Gastroesophageal sphincter (tissue), 4 donors: ENCODE results near the gene NAE1. TPM values are rescaled to one million over a fixed set of nuclear protein-coding genes. Genes with fewer than 3 reads are reported as not detected.

Experiments used
- ATAC-seq: fragments of 150-250 bp; one replicate; pipeline ENCODE4 v1.9.1; 2016; ENCODE audit warnings: mild to moderate bottlenecking, moderate library complexity
- H3K27ac ChIP-seq, 4 donors: fragments of 200-600 bp; sonication (generic) in 3 of 4; 1 replicate in 3 of 4; 2 replicates in 1 of 4; pipeline ENCODE4 v1.5.1; 2016 to 2019
- H3K27me3 ChIP-seq: fragments of 200-600 bp; sonication (generic); one replicate; pipeline ENCODE4 v1.5.1; 2019
- H3K36me3 ChIP-seq, 2 donors: fragments of 200-600 bp; sonication (generic); one replicate each; pipeline ENCODE4 v1.5.1; 2019; ENCODE audit warnings: control low read depth in 1 of 2
- H3K4me1 ChIP-seq, 3 donors: fragments of 200-600 bp; sonication (generic); 1 replicate in 2 of 3; 2 replicates in 1 of 3; pipeline ENCODE4 v1.5.1; 2016 to 2019; ENCODE audit warnings: control low read depth in 2 of 3
- H3K4me3 ChIP-seq, 2 donors: fragments of 200-600 bp; sonication (generic); one replicate each; pipeline ENCODE4 v1.5.1; 2019; ENCODE audit warnings: mild to moderate bottlenecking in 1 of 2, moderate library complexity in 1 of 2
- H3K9me3 ChIP-seq, 3 donors: fragments of 200-600 bp; sonication (generic); one replicate each; pipeline ENCODE4 v1.5.1; 2017 to 2019; ENCODE audit warnings: control low read depth in 2 of 3
- EP300 ChIP-seq: sonication (generic); formaldehyde crosslinking; IDR thresholded peaks from one replicate; pipeline ENCODE4 v1.6.1; 2017; ENCODE audit warnings: antibody characterized with exemption, mild to moderate bottlenecking
- POLR2A ChIP-seq, 2 donors: fragments of 450-650 bp; IDR thresholded peaks; one replicate each; pipeline ENCODE4 v1.6.1; 2017; ENCODE audit warnings: antibody characterized with exemption in 2 of 2, mild to moderate bottlenecking in 2 of 2, moderate library complexity in 1 of 2
- POLR2AphosphoS5 ChIP-seq: sonication (generic); formaldehyde crosslinking; IDR thresholded peaks from one replicate; pipeline ENCODE4 v1.6.1; 2017; ENCODE audit warnings: antibody characterized with exemption
- WGBS, 2 donors: methylation state at CpG; one replicate each; pipeline ENCODE4 v1.1.5; 2018; ENCODE audit warnings: low coverage in 1 of 2; 5-methylcytosine and 5-hydroxymethylcytosine counted together
- total RNA-seq, 4 donors: library from RNA; depleted of rRNA; stranded (reverse); fragments of >200 nt; gene quantifications; one replicate each; pipeline ENCODE4 v1.1.0, GENCODE V29; 2016
- TF ChIP-seq, protein P1 (sequence below), 4 experiments: fragments of 200-600 bp in 2 of 4; fragments of 450-650 bp in 2 of 4; sonication (generic) in 1 of 4; IDR thresholded peaks; one replicate each; pipeline ENCODE4 v1.5.1; 2017 to 2019; ENCODE audit warnings: antibody characterized with exemption in 4 of 4, mild to moderate bottlenecking in 2 of 4, moderate library complexity in 2 of 4

NAE1 gene
- total RNA-seq, 4 donors from 2014 or later: 37.3 to 63.2 (median 52.4) TPM

- ATAC-seq: no peak
- H3K27me3 ChIP-seq: peaks cover 43% of the 10 kb centered on the region
- no peak overlapping the region for H3K4me3 ChIP-seq
- no peak overlapping the region for H3K27ac ChIP-seq
- H3K4me1 ChIP-seq: peaks cover 0 to 9% (median 6%) of the 10 kb centered on the region in 3 donors
- H3K36me3 ChIP-seq: no peaks in the 10 kb centered on the region
- WGBS, 2 donors: 88% methylated on average over 3 of the region's 4 CpGs; no CpG with 5 or more reads in 1 of the 2 donors
- H3K9me3 ChIP-seq: no peaks in the 10 kb centered on the region
- TF ChIP-seq EP300: no peak
- TF ChIP-seq, protein P1, sequence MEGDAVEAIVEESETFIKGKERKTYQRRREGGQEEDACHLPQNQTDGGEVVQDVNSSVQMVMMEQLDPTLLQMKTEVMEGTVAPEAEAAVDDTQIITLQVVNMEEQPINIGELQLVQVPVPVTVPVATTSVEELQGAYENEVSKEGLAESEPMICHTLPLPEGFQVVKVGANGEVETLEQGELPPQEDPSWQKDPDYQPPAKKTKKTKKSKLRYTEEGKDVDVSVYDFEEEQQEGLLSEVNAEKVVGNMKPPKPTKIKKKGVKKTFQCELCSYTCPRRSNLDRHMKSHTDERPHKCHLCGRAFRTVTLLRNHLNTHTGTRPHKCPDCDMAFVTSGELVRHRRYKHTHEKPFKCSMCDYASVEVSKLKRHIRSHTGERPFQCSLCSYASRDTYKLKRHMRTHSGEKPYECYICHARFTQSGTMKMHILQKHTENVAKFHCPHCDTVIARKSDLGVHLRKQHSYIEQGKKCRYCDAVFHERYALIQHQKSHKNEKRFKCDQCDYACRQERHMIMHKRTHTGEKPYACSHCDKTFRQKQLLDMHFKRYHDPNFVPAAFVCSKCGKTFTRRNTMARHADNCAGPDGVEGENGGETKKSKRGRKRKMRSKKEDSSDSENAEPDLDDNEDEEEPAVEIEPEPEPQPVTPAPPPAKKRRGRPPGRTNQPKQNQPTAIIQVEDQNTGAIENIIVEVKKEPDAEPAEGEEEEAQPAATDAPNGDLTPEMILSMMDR (IDR thresholded peaks at IDR 0.05): no peak
- TF ChIP-seq POLR2AphosphoS5: no peak
- TF ChIP-seq POLR2A (IDR thresholded peaks at IDR 0.05): no peak
Measured at GRCh38 chr16:66849549-66849948, 18.8 kb upstream of the NAE1 start.

- H3K36me3 ChIP-seq: no peaks in the 10 kb centered on the region
- peaks cover 49% of the 10 kb centered on the region for H3K27me3 ChIP-seq
- H3K4me1 ChIP-seq: peaks cover 0 to 14% (median 11%) of the 10 kb centered on the region in 3 donors
- no peaks in the 10 kb centered on the region for H3K9me3 ChIP-seq
- no CpG with 5 or more reads among the region's 2 CpGs for WGBS, 2 donors
- no peak for TF ChIP-seq POLR2AphosphoS5
- no peak for TF ChIP-seq EP300
- no peak overlapping the region for H3K4me3 ChIP-seq
- no peak overlapping the region for H3K27ac ChIP-seq
- no peak for ATAC-seq
Measured at GRCh38 chr16:66849021-66849420, 18.2 kb upstream of the NAE1 start.

DNA sequence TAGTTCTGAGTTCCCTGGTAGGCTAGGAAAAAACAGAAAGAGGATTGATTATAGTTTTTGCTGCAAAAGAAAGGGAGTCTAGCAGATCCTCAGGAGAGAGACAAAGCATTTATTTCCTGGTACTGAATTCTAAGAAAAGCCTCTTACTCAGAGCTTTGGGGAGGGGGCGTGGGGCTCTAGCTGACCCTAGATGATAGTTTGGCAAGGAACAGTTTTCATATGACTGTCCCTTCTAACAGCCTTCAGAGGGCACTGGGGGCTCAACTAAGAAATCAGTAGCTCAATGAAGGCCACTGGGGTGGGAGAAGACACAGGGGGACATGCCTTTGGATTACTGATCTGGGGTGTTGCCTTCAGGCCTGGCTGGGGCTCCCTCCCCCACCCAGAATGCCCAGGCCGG, 17.4 kb upstream of the NAE1 start:
- Histone ChIP-seq H3K9me3 (no peaks in the 10 kb centered on the region), H3K4me3 (no peak overlapping the region), H3K27ac (no peak overlapping the region), H3K4me1 (peaks cover 0 to 18% (median 12%) of the 10 kb centered on the region in 3 donors), H3K36me3 (no peaks in the 10 kb centered on the region), H3K27me3 (peaks cover 56% of the 10 kb centered on the region)
- 86 to 89% methylated on average over 1 of the region's 2 CpGs for WGBS, 2 donors
- TF ChIP-seq POLR2A (IDR thresholded peaks at IDR 0.05) (no peak), EP300 (no peak), POLR2AphosphoS5 (no peak)
- TF ChIP-seq, protein P1 (IDR thresholded peaks at IDR 0.05): no peak
- ATAC-seq: no peak

- no peak for TF ChIP-seq EP300
- H3K4me3 ChIP-seq: no peak overlapping the region
- 78 to 94% methylated on average over 2 to 6 of the region's 6 CpGs for WGBS, 2 donors
- no peak overlapping the region for H3K27ac ChIP-seq
- no peak for ATAC-seq
- no peaks in the 10 kb centered on the region for H3K9me3 ChIP-seq
- H3K36me3 ChIP-seq: no peaks in the 10 kb centered on the region
- H3K27me3 ChIP-seq: peaks cover 56% of the 10 kb centered on the region
- H3K4me1 ChIP-seq: peaks cover 0 to 18% (median 12%) of the 10 kb centered on the region in 3 donors
Measured at GRCh38 chr16:66847533-66848067, 16.8 kb upstream of the NAE1 start.

GRCh38 chr16:66846831-66847230, 16.1 kb upstream of the NAE1 start:
- 93% methylated on average over 2 of the region's 6 CpGs; no CpG with 5 or more reads in 1 of the 2 donors for WGBS, 2 donors
- Histone ChIP-seq H3K27me3 (peaks cover 56% of the 10 kb centered on the region), H3K36me3 (no peaks in the 10 kb centered on the region), H3K4me3 (no peak overlapping the region), H3K4me1 (peaks cover 0 to 18% (median 12%) of the 10 kb centered on the region in 3 donors), H3K9me3 (no peaks in the 10 kb centered on the region), H3K27ac (no peak overlapping the region)
- TF ChIP-seq POLR2A (IDR thresholded peaks at IDR 0.05) (no peak), POLR2AphosphoS5 (no peak), EP300 (no peak)
- TF ChIP-seq, protein P1 (IDR thresholded peaks at IDR 0.05): no peak
- ATAC-seq: no peak

- no peak overlapping the region for H3K27ac ChIP-seq
- H3K36me3 ChIP-seq: no peaks in the 10 kb centered on the region
- no peak for ATAC-seq
- peaks cover 0 to 18% (median 12%) of the 10 kb centered on the region in 3 donors for H3K4me1 ChIP-seq
- peaks cover 56% of the 10 kb centered on the region for H3K27me3 ChIP-seq
- no peaks in the 10 kb centered on the region for H3K9me3 ChIP-seq
- TF ChIP-seq POLR2A (IDR thresholded peaks at IDR 0.05) (no peak), POLR2AphosphoS5 (no peak), EP300 (no peak)
- TF ChIP-seq, protein P1 (IDR thresholded peaks at IDR 0.05): no peak
- no peak overlapping the region for H3K4me3 ChIP-seq
- 67 to 80% methylated on average over 1 of the region's 1 CpG for WGBS, 2 donors
Measured at GRCh38 chr16:66846266-66846665, 15.5 kb upstream of the NAE1 start.
